Neural progenitor cell (in vitro differentiated cells): ENCODE data around the gene ABCA10.
"Not testable (repeated sequence)": the region's sequence is repeated elsewhere in the genome, so short reads cannot be mapped to it uniquely, and the experiment has no call there.

Source experiments
- EZH2 ChIP-seq: fragments of 200-600 bp; sonication (generic); IDR thresholded peaks from 2 replicates; pipeline ENCODE4 v1.6.1; 2017; ENCODE audit warnings: antibody characterized with exemption, mild to moderate bottlenecking, moderate library complexity
- EZH2phosphoT487 ChIP-seq: fragments of 200-600 bp; sonication (generic); IDR thresholded peaks from 2 replicates; pipeline ENCODE4 v1.6.1; 2017; ENCODE audit warnings: antibody characterized with exemption
- TF ChIP-seq, protein P1 (sequence below): fragments of 200-600 bp; sonication (generic); IDR thresholded peaks from 2 replicates; pipeline ENCODE4 v1.5.1; 2017; ENCODE audit warnings: antibody characterized with exemption, mild to moderate bottlenecking

DNA sequence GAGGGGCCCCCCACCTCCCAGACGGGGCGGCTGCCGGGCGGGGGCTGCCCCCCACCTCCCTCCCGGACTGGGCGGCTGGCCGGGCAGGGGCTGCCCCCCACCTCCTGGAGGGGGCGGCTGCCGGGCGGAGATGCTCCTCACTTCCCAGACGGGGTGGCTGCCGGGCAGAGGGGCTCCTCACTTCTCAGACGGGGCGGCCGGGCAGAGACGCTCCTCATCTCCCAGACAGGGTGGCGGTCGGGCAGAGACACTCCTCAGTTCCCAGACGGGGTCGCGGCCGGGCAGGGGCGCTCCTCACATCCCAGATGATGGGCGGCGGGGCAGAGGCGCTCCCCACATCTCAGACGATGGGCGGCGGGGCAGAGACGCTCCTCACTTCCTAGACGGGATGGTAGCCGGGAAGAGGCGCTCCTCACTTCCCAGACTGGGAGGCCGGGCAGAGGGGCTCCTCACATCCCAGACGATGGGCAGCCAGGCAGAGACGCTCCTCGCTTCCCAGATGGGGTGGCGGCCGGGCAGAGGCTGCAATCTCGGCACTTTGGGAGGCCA lies 32.4 kb downstream of the ABCA10 start:
- TF ChIP-seq, protein P1, sequence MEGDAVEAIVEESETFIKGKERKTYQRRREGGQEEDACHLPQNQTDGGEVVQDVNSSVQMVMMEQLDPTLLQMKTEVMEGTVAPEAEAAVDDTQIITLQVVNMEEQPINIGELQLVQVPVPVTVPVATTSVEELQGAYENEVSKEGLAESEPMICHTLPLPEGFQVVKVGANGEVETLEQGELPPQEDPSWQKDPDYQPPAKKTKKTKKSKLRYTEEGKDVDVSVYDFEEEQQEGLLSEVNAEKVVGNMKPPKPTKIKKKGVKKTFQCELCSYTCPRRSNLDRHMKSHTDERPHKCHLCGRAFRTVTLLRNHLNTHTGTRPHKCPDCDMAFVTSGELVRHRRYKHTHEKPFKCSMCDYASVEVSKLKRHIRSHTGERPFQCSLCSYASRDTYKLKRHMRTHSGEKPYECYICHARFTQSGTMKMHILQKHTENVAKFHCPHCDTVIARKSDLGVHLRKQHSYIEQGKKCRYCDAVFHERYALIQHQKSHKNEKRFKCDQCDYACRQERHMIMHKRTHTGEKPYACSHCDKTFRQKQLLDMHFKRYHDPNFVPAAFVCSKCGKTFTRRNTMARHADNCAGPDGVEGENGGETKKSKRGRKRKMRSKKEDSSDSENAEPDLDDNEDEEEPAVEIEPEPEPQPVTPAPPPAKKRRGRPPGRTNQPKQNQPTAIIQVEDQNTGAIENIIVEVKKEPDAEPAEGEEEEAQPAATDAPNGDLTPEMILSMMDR, result not testable (repeated sequence)
- not testable (repeated sequence) for TF ChIP-seq EZH2, EZH2phosphoT487
